GM19328 (cell line): Measurements from ENCODE around the gene STMND1.

Source experiments
- ATAC-seq: cut with Tn5 transposase; IDR thresholded peaks from one replicate; pipeline ENCODE4 v1.9.1; 2021; ENCODE audit warnings: mild to moderate bottlenecking, moderate library complexity; ENCODE audit not compliant: unreplicated experiment

The STMND1 gene

GRCh38 chr6:17157617-17158016 lies 55.8 kb downstream of the STMND1 start:
- no peak for ATAC-seq

GRCh38 chr6:17159240-17159639 lies 57.4 kb downstream of the STMND1 start:
- no peak for ATAC-seq

- ATAC-seq: no peak
Observed at GRCh38 chr6:17161076-17161475, 59.2 kb downstream of the STMND1 start.

GRCh38 chr6:17165383-17165782 lies 63.5 kb downstream of the STMND1 start:
- ATAC-seq: no peak

- no peak for ATAC-seq
Observed at GRCh38 chr6:17167327-17167979, 65.6 kb downstream of the STMND1 start.

- no peak for ATAC-seq
Observed at GRCh38 chr6:17169291-17169690, 67.4 kb downstream of the STMND1 start.

- ATAC-seq: no peak
Observed at GRCh38 chr6:17169711-17170110, 67.9 kb downstream of the STMND1 start.

GRCh38 chr6:17172836-17173470 lies 71.1 kb downstream of the STMND1 start:
- ATAC-seq: no peak

GRCh38 chr6:17178326-17178725 lies 76.5 kb downstream of the STMND1 start:
- no peak for ATAC-seq

- ATAC-seq: no peak
Observed at GRCh38 chr6:17178754-17179529, 77.1 kb downstream of the STMND1 start.

GRCh38 chr6:17179530-17180073 lies 77.8 kb downstream of the STMND1 start:
- ATAC-seq: no peak
